WTC11 (cell line): ENCODE data around the gene PCIF1. TPM values are rescaled to one million over a fixed set of nuclear protein-coding genes. Genes with fewer than 3 reads are reported as not detected.
A peak's percentile ranks its signal among the peaks of the same experiment; 100 is the strongest.

Source experiments
- ATF6 ChIP-seq: sonication (generic); formaldehyde crosslinking; IDR thresholded peaks from 2 replicates; pipeline ENCODE4 v1.8.1; 2023; ENCODE audit warnings: mild to moderate bottlenecking, missing genetic modification reagents
- CBFB ChIP-seq: sonication (generic); formaldehyde crosslinking; IDR thresholded peaks from 2 replicates; pipeline ENCODE4 v1.8.1; 2022; ENCODE audit warnings: mild to moderate bottlenecking, low read depth, missing genetic modification reagents
- CTCF ChIP-seq: fragments of 200-600 bp; IDR thresholded peaks from 2 replicates; pipeline ENCODE4 v1.8.0; 2022; ENCODE audit warnings: antibody characterized with exemption
- FOXJ3 ChIP-seq: sonication (generic); formaldehyde crosslinking; IDR thresholded peaks from 2 replicates; pipeline ENCODE4 v1.9.0; 2021; ENCODE audit warnings: missing genetic modification reagents, mild to moderate bottlenecking, borderline replicate concordance
- JUN ChIP-seq: sonication (generic); formaldehyde crosslinking; IDR thresholded peaks from 2 replicates; pipeline ENCODE4 v1.8.0; 2023; ENCODE audit warnings: mild to moderate bottlenecking, missing genetic modification reagents
- MXD4 ChIP-seq: fragments of 250-450 bp; sonication (Bioruptor Pico); IDR thresholded peaks from 2 replicates; pipeline ENCODE4 v1.8.0; 2021; ENCODE audit warnings: mild to moderate bottlenecking, moderate library complexity, borderline replicate concordance
- NFATC4 ChIP-seq: fragments of 250-450 bp; sonication (Bioruptor Pico); IDR thresholded peaks from 2 replicates; pipeline ENCODE4 v1.9.0; 2021; ENCODE audit warnings: mild to moderate bottlenecking
- NFYB ChIP-seq: sonication (generic); formaldehyde crosslinking; conservative IDR thresholded peaks from 2 replicates; pipeline ENCODE4 v1.8.0; 2022; ENCODE audit warnings: low read depth, missing genetic modification reagents
- NR3C1 ChIP-seq: sonication (generic); formaldehyde crosslinking; conservative IDR thresholded peaks from 2 replicates; pipeline ENCODE4 v1.8.1; 2023; ENCODE audit warnings: low read depth, mild to moderate bottlenecking, missing genetic modification reagents
- OVOL2 ChIP-seq: fragments of 250-450 bp; sonication (Bioruptor Pico); IDR thresholded peaks from 2 replicates; pipeline ENCODE4 v1.9.0; 2021; ENCODE audit warnings: mild to moderate bottlenecking, borderline replicate concordance
- SMAD3 ChIP-seq: sonication (generic); formaldehyde crosslinking; IDR thresholded peaks from 2 replicates; pipeline ENCODE4 v1.8.0; 2022; ENCODE audit warnings: missing genetic modification reagents, mild to moderate bottlenecking, borderline replicate concordance
- TEAD1 ChIP-seq: sonication (generic); formaldehyde crosslinking; IDR thresholded peaks from 2 replicates; pipeline ENCODE4 v1.8.0; 2022; ENCODE audit warnings: mild to moderate bottlenecking, missing genetic modification reagents
- TP53 ChIP-seq: sonication (generic); formaldehyde crosslinking; IDR thresholded peaks from 2 replicates; pipeline ENCODE4 v1.8.1; 2023; ENCODE audit warnings: mild to moderate bottlenecking, missing genetic modification reagents
- ZMAT4 ChIP-seq: fragments of 250-450 bp; sonication (Bioruptor Pico); IDR thresholded peaks from 2 replicates; pipeline ENCODE4 v1.9.0; 2021; ENCODE audit warnings: mild to moderate bottlenecking
- ZNF121 ChIP-seq: sonication (generic); formaldehyde crosslinking; IDR thresholded peaks from 2 replicates; pipeline ENCODE4 v1.8.0; 2023; ENCODE audit warnings: missing genetic modification reagents
- ZNF219 ChIP-seq: sonication (generic); formaldehyde crosslinking; IDR thresholded peaks from 2 replicates; pipeline ENCODE4 v1.8.0; 2023; ENCODE audit warnings: missing genetic modification reagents, mild to moderate bottlenecking, borderline replicate concordance
- ZNF416 ChIP-seq: fragments of 250-450 bp; sonication (Bioruptor Pico); IDR thresholded peaks from 2 replicates; pipeline ENCODE4 v1.9.0; 2021; ENCODE audit warnings: mild to moderate bottlenecking, inconsistent platforms
- ZNF512 ChIP-seq: sonication (generic); formaldehyde crosslinking; IDR thresholded peaks from 2 replicates; pipeline ENCODE4 v1.8.1; 2022; ENCODE audit warnings: missing genetic modification reagents, borderline replicate concordance
- ZNF671 ChIP-seq: fragments of 250-450 bp; sonication (Bioruptor Pico); IDR thresholded peaks from 2 replicates; pipeline ENCODE4 v1.8.0; 2021; ENCODE audit warnings: mild to moderate bottlenecking
- total RNA-seq: library from RNA; stranded (reverse); gene quantifications from 3 replicates; pipeline ENCODE4 v1.2.3, GENCODE V29; 2021
- TF ChIP-seq, protein P1 (sequence below): sonication (generic); formaldehyde crosslinking; IDR thresholded peaks from 2 replicates; pipeline ENCODE4 v1.8.0; 2022; ENCODE audit warnings: missing genetic modification reagents
- TF ChIP-seq, protein P2 (sequence below): sonication (generic); formaldehyde crosslinking; conservative IDR thresholded peaks from 2 replicates; pipeline ENCODE4 v1.8.1; 2023; ENCODE audit warnings: mild to moderate bottlenecking, low read depth, missing genetic modification reagents, moderate library complexity
- TF ChIP-seq, protein P3 (sequence below): sonication (generic); formaldehyde crosslinking; IDR thresholded peaks from 2 replicates; pipeline ENCODE4 v1.8.0; 2022; ENCODE audit warnings: mild to moderate bottlenecking, missing genetic modification reagents

Gene PCIF1
- total RNA-seq, 1 experiment from 2014 or later = 42.2 TPM

DNA sequence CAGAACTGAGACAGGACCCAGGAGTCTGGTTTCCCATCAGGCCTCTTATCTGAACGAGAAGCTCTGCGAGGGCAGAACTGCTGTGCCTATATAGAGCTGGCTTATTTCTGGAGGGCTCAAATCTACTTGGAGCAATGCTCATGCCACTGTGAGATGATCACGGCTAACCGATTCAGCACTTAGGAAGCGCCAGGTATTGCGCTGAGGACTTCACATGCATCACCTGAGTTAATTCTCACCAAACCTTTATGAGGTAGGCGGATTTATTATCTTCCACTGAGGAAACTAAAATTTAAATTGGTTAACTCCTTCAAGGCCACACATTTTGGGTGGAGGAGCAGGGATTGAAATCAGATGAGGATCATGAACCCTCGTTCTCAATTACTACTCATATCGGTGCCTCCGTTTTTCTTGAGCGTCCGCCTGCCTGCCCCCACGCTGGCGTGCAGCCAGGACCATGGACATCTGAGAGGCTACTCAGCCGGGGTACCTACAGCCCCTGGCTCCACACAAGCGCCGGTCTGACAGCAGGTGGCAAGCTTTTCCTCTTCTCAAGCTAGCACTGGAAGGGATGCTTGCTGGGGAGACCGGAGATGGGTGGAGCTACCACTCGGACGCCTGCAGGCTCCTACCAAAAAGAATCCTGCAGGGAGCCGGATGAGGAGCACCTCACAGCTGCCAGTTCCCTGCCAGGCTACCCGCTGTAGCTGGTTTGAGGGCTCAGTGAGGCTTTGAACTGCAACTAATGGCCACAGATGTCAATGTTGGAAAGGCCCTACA lies 1.0 kb upstream of the PCIF1 start (continued):
- TF ChIP-seq ZNF671 (CRISPR knock-in tag) (no peak), NFATC4 (CRISPR knock-in tag) (no peak), CBFB (CRISPR knock-in tag) (no peak), OVOL2 (no peak), MXD4 (CRISPR knock-in tag) (no peak), ZMAT4 (CRISPR knock-in tag) (no peak), ZNF512 (CRISPR knock-in tag) (no peak), ZNF121 (CRISPR knock-in tag) (no peak), JUN (CRISPR knock-in tag) (no peak), NR3C1 (CRISPR knock-in tag) (no peak), TEAD1 (CRISPR knock-in tag) (peak; percentile 62; the same call in 1 of the 2 replicates), FOXJ3 (no peak), CTCF (no peak), ZNF219 (CRISPR knock-in tag) (no peak), ATF6 (CRISPR knock-in tag) (no peak), ZNF416 (CRISPR knock-in tag) (no peak), SMAD3 (CRISPR knock-in tag) (no peak), TP53 (CRISPR knock-in tag) (no peak), NFYB (CRISPR knock-in tag) (no peak)
- TF ChIP-seq, protein P1, sequence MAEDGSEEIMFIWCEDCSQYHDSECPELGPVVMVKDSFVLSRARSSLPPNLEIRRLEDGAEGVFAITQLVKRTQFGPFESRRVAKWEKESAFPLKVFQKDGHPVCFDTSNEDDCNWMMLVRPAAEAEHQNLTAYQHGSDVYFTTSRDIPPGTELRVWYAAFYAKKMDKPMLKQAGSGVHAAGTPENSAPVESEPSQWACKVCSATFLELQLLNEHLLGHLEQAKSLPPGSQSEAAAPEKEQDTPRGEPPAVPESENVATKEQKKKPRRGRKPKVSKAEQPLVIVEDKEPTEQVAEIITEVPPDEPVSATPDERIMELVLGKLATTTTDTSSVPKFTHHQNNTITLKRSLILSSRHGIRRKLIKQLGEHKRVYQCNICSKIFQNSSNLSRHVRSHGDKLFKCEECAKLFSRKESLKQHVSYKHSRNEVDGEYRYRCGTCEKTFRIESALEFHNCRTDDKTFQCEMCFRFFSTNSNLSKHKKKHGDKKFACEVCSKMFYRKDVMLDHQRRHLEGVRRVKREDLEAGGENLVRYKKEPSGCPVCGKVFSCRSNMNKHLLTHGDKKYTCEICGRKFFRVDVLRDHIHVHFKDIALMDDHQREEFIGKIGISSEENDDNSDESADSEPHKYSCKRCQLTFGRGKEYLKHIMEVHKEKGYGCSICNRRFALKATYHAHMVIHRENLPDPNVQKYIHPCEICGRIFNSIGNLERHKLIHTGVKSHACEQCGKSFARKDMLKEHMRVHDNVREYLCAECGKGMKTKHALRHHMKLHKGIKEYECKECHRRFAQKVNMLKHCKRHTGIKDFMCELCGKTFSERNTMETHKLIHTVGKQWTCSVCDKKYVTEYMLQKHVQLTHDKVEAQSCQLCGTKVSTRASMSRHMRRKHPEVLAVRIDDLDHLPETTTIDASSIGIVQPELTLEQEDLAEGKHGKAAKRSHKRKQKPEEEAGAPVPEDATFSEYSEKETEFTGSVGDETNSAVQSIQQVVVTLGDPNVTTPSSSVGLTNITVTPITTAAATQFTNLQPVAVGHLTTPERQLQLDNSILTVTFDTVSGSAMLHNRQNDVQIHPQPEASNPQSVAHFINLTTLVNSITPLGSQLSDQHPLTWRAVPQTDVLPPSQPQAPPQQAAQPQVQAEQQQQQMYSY (CRISPR knock-in tag) = no peak
- TF ChIP-seq, protein P2, sequence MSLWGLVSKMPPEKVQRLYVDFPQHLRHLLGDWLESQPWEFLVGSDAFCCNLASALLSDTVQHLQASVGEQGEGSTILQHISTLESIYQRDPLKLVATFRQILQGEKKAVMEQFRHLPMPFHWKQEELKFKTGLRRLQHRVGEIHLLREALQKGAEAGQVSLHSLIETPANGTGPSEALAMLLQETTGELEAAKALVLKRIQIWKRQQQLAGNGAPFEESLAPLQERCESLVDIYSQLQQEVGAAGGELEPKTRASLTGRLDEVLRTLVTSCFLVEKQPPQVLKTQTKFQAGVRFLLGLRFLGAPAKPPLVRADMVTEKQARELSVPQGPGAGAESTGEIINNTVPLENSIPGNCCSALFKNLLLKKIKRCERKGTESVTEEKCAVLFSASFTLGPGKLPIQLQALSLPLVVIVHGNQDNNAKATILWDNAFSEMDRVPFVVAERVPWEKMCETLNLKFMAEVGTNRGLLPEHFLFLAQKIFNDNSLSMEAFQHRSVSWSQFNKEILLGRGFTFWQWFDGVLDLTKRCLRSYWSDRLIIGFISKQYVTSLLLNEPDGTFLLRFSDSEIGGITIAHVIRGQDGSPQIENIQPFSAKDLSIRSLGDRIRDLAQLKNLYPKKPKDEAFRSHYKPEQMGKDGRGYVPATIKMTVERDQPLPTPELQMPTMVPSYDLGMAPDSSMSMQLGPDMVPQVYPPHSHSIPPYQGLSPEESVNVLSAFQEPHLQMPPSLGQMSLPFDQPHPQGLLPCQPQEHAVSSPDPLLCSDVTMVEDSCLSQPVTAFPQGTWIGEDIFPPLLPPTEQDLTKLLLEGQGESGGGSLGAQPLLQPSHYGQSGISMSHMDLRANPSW (CRISPR knock-in tag) = no peak
- TF ChIP-seq, protein P3, sequence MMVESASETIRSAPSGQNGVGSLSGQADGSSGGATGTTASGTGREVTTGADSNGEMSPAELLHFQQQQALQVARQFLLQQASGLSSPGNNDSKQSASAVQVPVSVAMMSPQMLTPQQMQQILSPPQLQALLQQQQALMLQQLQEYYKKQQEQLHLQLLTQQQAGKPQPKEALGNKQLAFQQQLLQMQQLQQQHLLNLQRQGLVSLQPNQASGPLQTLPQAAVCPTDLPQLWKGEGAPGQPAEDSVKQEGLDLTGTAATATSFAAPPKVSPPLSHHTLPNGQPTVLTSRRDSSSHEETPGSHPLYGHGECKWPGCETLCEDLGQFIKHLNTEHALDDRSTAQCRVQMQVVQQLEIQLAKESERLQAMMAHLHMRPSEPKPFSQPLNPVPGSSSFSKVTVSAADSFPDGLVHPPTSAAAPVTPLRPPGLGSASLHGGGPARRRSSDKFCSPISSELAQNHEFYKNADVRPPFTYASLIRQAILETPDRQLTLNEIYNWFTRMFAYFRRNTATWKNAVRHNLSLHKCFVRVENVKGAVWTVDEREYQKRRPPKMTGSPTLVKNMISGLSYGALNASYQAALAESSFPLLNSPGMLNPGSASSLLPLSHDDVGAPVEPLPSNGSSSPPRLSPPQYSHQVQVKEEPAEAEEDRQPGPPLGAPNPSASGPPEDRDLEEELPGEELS = 0 out of 2 replicates have a peak, but pooled peaks have one; percentile 11
